Endodermal cell (in vitro differentiated cells): ENCODE measurements around the gene AK9. TPM values are rescaled to one million over a fixed set of nuclear protein-coding genes. Genes with fewer than 3 reads are reported as not detected.

ENCODE experiments used
- DNase-seq: peaks from one replicate; pipeline ENCODE4 v3.0.0-alpha.2; 2017
- H3K27ac ChIP-seq: 2 replicates; pipeline ENCODE4 v1.5.1; 2013; ENCODE audit warnings: mild to moderate bottlenecking, low read depth, low read length, moderate library complexity
- H3K27me3 ChIP-seq: 2 replicates; pipeline ENCODE4 v1.6.1; 2013; ENCODE audit warnings: mild to moderate bottlenecking, low read length, moderate library complexity; ENCODE audit not compliant: insufficient read depth, control insufficient read depth, poor library complexity, severe bottlenecking
- H3K36me3 ChIP-seq: 2 replicates; pipeline ENCODE4 v1.7.0; 2013; ENCODE audit warnings: mild to moderate bottlenecking, low read length, moderate library complexity; ENCODE audit not compliant: control insufficient read depth, insufficient read depth
- H3K4me1 ChIP-seq: one replicate; pipeline ENCODE4 v1.7.0; 2013; ENCODE audit warnings: low read length; ENCODE audit not compliant: control insufficient read depth, insufficient read depth
- H3K4me3 ChIP-seq: 2 replicates; pipeline ENCODE4 v1.5.1; 2013; ENCODE audit warnings: mild to moderate bottlenecking, low read length, moderate library complexity
- H3K9ac ChIP-seq: 2 replicates; pipeline ENCODE4 v1.6.1; 2013; ENCODE audit warnings: mild to moderate bottlenecking, low read length, moderate library complexity; ENCODE audit not compliant: poor library complexity, severe bottlenecking; ENCODE audit errors: extremely low read depth
- H3K9me3 ChIP-seq: 2 replicates; pipeline ENCODE4 v1.6.1; 2013; ENCODE audit warnings: mild to moderate bottlenecking, low read length, moderate library complexity; ENCODE audit not compliant: control insufficient read depth
- H3K27ac Mint-ChIP-seq: 2 replicates; pipeline ENCODE4 v1.8.0; 2020; ENCODE audit warnings: mixed read lengths
- H3K27me3 Mint-ChIP-seq: 2 replicates; pipeline ENCODE4 v1.8.0; 2021; ENCODE audit warnings: mild to moderate bottlenecking, mixed read lengths; ENCODE audit not compliant: insufficient read depth
- H3K36me3 Mint-ChIP-seq: 2 replicates; pipeline ENCODE4 v1.8.0; 2020; ENCODE audit warnings: low read depth, mixed read lengths
- H3K4me1 Mint-ChIP-seq: 2 replicates; pipeline ENCODE4 v1.8.0; 2020; ENCODE audit warnings: mixed read lengths
- H3K4me3 Mint-ChIP-seq: 2 replicates; pipeline ENCODE4 v1.8.0; 2020; ENCODE audit warnings: mild to moderate bottlenecking, moderate library complexity, mixed read lengths
- H3K9me3 Mint-ChIP-seq: 2 replicates; pipeline ENCODE4 v1.8.0; 2020; ENCODE audit warnings: mild to moderate bottlenecking, mixed read lengths
- WGBS, 2 experiments: methylation state at CpG; one replicate each; pipeline versions ENCODE4 v1.1.5 to v1.1.7; 2013; ENCODE audit warnings: missing lambda C conversion rate in 2 of 2, mixed read lengths in 1 of 2; ENCODE audit not compliant: insufficient coverage in 1 of 2, insufficient read length in 1 of 2; 5-methylcytosine and 5-hydroxymethylcytosine counted together
- total RNA-seq, 2 donors: library from RNA; stranded (reverse); fragmentation: NEBNext Ultra II Directional in 1 of 2; extraction: Animal tissue kit (Norgen Biotek cat#: 25700) in 1 of 2; gene quantifications; 2 replicates in 1 of 2; 3 replicates in 1 of 2; pipeline ENCODE4 v1.2.1, GENCODE V29; 2021
- TF ChIP-seq, protein P1 (sequence below): fragments of 200-600 bp; sonication (generic); conservative IDR thresholded peaks from 2 replicates; pipeline ENCODE4 v1.5.0; 2021; ENCODE audit warnings: antibody characterized with exemption, mild to moderate bottlenecking

Gene AK9
- total RNA-seq, 2 donors from 2014 or later, result 1.8 to 2.7 TPM

DNA sequence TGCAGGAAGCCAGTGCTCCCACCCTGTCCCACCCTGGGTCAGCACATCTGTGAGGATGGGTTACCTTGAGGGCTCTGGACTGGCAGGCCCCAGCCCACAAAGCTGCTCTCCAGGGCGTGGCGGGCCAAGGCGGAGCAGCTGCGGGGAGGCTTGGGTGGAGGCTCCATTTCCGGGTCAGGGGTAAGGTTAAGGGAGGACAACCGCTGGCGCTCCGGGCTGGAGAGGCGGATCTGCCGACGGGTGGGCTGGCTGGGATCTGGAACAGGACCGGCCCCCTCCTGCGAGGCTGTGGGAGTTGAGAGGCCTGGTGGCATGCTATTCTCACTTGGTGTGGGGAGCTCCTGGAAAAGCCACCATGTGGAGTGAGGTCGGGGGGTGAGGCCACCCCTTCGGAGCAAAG is 244.9 kb downstream of the AK9 start:
- no peaks in the 10 kb centered on the region for H3K9me3 ChIP-seq
- H3K9ac ChIP-seq, result no peak overlapping the region
- H3K36me3 Mint-ChIP-seq, result peaks cover 23% of the 10 kb centered on the region
- H3K9me3 Mint-ChIP-seq, result no peaks in the 10 kb centered on the region
- H3K4me3 ChIP-seq, result no peak overlapping the region
- no peak overlapping the region for H3K27ac ChIP-seq
- 93 to 100% methylated on average over 10 to 15 of the region's 15 CpGs for WGBS, 2 experiments
- no peaks in the 10 kb centered on the region for H3K4me1 Mint-ChIP-seq
- H3K27me3 ChIP-seq, result no peaks in the 10 kb centered on the region
- TF ChIP-seq, protein P1, sequence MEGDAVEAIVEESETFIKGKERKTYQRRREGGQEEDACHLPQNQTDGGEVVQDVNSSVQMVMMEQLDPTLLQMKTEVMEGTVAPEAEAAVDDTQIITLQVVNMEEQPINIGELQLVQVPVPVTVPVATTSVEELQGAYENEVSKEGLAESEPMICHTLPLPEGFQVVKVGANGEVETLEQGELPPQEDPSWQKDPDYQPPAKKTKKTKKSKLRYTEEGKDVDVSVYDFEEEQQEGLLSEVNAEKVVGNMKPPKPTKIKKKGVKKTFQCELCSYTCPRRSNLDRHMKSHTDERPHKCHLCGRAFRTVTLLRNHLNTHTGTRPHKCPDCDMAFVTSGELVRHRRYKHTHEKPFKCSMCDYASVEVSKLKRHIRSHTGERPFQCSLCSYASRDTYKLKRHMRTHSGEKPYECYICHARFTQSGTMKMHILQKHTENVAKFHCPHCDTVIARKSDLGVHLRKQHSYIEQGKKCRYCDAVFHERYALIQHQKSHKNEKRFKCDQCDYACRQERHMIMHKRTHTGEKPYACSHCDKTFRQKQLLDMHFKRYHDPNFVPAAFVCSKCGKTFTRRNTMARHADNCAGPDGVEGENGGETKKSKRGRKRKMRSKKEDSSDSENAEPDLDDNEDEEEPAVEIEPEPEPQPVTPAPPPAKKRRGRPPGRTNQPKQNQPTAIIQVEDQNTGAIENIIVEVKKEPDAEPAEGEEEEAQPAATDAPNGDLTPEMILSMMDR, result no peak
- H3K4me1 ChIP-seq, result peaks cover 8% of the 10 kb centered on the region
- no peak overlapping the region for H3K4me3 Mint-ChIP-seq
- no peak for DNase-seq
- no peaks in the 10 kb centered on the region for H3K27me3 Mint-ChIP-seq
- H3K36me3 ChIP-seq, result peaks cover 33% of the 10 kb centered on the region
- no peak overlapping the region for H3K27ac Mint-ChIP-seq

- DNase-seq, result peak; percentile 63
Observed at GRCh38 chr6:109445382-109445781, 245.6 kb downstream of the AK9 start.

GRCh38 chr6:109443425-109443950 is 247.5 kb downstream of the AK9 start:
- H3K4me1 ChIP-seq, result peaks cover 8% of the 10 kb centered on the region
- no peaks in the 10 kb centered on the region for H3K9me3 ChIP-seq
- 87 to 96% methylated on average over 3 to 10 of the region's 10 CpGs for WGBS, 2 experiments
- DNase-seq, result no peak
- H3K27ac Mint-ChIP-seq, result no peak overlapping the region
- H3K36me3 Mint-ChIP-seq, result peaks cover 23% of the 10 kb centered on the region
- H3K27ac ChIP-seq, result no peak overlapping the region
- H3K4me1 Mint-ChIP-seq, result peaks cover 4% of the 10 kb centered on the region
- TF ChIP-seq, protein P1, result no peak
- peaks cover 33% of the 10 kb centered on the region for H3K36me3 ChIP-seq
- no peaks in the 10 kb centered on the region for H3K27me3 ChIP-seq
- peaks cover 7% of the 10 kb centered on the region for H3K27me3 Mint-ChIP-seq
- H3K9ac ChIP-seq, result no peak overlapping the region
- H3K9me3 Mint-ChIP-seq, result no peaks in the 10 kb centered on the region
- H3K4me3 ChIP-seq, result no peak overlapping the region
- no peak overlapping the region for H3K4me3 Mint-ChIP-seq

More at GRCh38 chr6:109445382-109445781, 245.6 kb downstream of the AK9 start:
- Mint-ChIP-seq H3K4me3 (no peak overlapping the region), H3K36me3 (peaks cover 23% of the 10 kb centered on the region), H3K4me1 (no peaks in the 10 kb centered on the region), H3K9me3 (no peaks in the 10 kb centered on the region), H3K27me3 (no peaks in the 10 kb centered on the region), H3K27ac (no peak overlapping the region)
- WGBS, 2 experiments, result 92% methylated on average over 6 to 9 of the region's 9 CpGs
- Histone ChIP-seq H3K27ac (no peak overlapping the region), H3K9ac (no peak overlapping the region), H3K36me3 (peaks cover 33% of the 10 kb centered on the region), H3K4me1 (peaks cover 8% of the 10 kb centered on the region), H3K4me3 (no peak overlapping the region), H3K27me3 (no peaks in the 10 kb centered on the region), H3K9me3 (no peaks in the 10 kb centered on the region)
- TF ChIP-seq, protein P1, result peak; percentile 67

Other genes with a start within 250 kb of the AK9 start
- gene MICAL1, start 235.4 kb downstream of the AK9 start, total RNA-seq, result 10 to 100 TPM; 10.4 to 22.8 TPM
- gene ZBTB24, start 208.0 kb downstream of the AK9 start, total RNA-seq, result 1 to 10 TPM; 9.2 to 9.8 TPM
- 10 to 100 TPM; 20.8 to 22.6 TPM for gene FIG4, start 94 bp upstream of the AK9 start, total RNA-seq